Tibial nerve (tissue), 4 donors: ENCODE data around the gene DCLK2.

Experiments used
- EP300 ChIP-seq, 2 donors: sonication (generic); formaldehyde crosslinking; IDR thresholded peaks; one replicate each; pipeline ENCODE4 v1.6.1; 2017; ENCODE audit warnings: antibody characterized with exemption in 2 of 2, mild to moderate bottlenecking in 1 of 2
- TF ChIP-seq, protein P1 (sequence below), 5 experiments: fragments of 200-600 bp in 3 of 5; fragments of 450-650 bp in 2 of 5; sonication (generic) in 3 of 5; IDR thresholded peaks; one replicate each; pipeline ENCODE4 v1.5.1; 2016 to 2019; ENCODE audit warnings: antibody characterized with exemption in 5 of 5, mild to moderate bottlenecking in 3 of 5, moderate library complexity in 2 of 5

DNA sequence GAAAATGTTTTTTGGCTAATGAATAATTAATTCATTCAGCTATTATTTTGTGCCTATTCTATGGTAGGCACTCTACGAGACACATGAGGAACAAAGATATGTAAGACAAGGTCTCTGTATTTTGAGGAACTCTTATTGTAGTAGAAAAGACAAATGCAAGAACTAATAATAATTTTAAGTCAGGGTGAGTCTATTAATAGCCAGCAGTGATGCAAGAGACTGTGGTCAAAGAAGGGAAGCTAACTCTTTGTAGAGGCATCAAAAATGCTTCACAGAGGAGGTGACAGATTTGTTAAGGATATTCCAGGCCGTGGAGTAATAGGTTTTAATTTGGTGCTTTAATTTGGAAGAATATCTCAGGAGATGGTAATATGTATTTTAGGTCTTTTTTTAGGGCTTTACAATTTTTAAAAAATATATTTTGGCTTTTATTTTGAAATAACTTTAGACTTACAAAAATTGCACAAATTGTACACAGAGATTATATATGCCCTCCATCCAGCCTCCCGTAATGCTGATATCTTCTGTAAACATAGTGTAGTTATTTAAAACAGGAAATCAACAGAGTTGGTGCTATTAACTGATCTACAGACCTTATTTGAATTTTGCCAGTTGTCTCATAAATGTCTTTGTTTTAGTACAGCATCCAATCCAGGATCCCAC, 48.1 kb downstream of the DCLK2 start:
- peak in 1 of 2 donors; percentile 29 for TF ChIP-seq EP300 (IDR thresholded peaks at IDR 0.05)
- TF ChIP-seq, protein P1, sequence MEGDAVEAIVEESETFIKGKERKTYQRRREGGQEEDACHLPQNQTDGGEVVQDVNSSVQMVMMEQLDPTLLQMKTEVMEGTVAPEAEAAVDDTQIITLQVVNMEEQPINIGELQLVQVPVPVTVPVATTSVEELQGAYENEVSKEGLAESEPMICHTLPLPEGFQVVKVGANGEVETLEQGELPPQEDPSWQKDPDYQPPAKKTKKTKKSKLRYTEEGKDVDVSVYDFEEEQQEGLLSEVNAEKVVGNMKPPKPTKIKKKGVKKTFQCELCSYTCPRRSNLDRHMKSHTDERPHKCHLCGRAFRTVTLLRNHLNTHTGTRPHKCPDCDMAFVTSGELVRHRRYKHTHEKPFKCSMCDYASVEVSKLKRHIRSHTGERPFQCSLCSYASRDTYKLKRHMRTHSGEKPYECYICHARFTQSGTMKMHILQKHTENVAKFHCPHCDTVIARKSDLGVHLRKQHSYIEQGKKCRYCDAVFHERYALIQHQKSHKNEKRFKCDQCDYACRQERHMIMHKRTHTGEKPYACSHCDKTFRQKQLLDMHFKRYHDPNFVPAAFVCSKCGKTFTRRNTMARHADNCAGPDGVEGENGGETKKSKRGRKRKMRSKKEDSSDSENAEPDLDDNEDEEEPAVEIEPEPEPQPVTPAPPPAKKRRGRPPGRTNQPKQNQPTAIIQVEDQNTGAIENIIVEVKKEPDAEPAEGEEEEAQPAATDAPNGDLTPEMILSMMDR (IDR thresholded peaks at IDR 0.05) = no peak
